HG03565 (cell line): ENCODE results near the gene TMUB1.

ENCODE experiments used
- ATAC-seq: cut with Tn5 transposase; IDR thresholded peaks from one replicate; pipeline ENCODE4 v1.9.1; 2021; ENCODE audit warnings: mild to moderate bottlenecking, moderate library complexity; ENCODE audit not compliant: unreplicated experiment

TMUB1 gene

GRCh38 chr7:151104411-151105235 is 21.3 kb upstream of the TMUB1 start:
- ATAC-seq, result no peak

DNA sequence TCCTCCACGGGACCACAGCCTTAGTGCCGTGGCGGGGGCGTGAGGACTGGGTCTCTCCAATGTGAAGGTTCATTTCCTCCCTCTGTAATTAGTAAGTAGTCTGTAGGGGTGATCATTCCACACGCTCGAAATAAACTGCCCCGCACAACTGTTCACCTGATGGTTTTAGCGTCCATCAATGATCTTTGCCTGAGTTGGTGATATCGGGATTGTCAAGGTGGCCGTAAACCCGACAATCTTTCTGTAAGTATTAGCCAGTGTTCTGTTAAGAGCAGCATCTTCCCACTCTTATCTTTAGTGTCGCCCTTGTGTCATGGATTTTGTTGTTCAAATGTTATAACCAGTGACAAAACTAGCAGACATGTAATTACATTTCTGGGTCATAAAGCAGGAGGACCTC is 20.7 kb upstream of the TMUB1 start:
- no peak for ATAC-seq

GRCh38 chr7:151102991-151103390 is 19.7 kb upstream of the TMUB1 start:
- no peak for ATAC-seq

GRCh38 chr7:151101621-151102396 is 18.5 kb upstream of the TMUB1 start:
- ATAC-seq, result no peak

DNA sequence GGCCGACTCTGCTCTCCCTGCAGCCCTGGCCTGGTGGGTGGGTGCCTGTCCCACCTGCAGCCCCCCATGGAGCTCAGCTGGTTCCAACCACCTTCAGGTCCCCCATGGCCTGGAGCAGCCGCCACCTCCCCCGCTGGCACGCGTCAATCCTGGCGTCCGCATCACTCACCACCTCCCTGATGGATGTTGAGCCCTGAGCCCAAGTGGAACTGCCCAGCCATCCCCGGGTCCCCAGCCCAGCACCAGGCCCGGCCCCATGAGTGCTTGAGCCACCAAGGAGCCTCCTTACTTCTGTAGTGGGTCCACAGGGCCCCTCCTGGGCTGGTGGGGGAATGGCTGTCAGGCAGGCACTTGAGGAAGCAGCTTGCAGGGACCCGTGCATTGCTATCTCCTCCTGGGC is 17.6 kb upstream of the TMUB1 start:
- ATAC-seq, result no peak

DNA sequence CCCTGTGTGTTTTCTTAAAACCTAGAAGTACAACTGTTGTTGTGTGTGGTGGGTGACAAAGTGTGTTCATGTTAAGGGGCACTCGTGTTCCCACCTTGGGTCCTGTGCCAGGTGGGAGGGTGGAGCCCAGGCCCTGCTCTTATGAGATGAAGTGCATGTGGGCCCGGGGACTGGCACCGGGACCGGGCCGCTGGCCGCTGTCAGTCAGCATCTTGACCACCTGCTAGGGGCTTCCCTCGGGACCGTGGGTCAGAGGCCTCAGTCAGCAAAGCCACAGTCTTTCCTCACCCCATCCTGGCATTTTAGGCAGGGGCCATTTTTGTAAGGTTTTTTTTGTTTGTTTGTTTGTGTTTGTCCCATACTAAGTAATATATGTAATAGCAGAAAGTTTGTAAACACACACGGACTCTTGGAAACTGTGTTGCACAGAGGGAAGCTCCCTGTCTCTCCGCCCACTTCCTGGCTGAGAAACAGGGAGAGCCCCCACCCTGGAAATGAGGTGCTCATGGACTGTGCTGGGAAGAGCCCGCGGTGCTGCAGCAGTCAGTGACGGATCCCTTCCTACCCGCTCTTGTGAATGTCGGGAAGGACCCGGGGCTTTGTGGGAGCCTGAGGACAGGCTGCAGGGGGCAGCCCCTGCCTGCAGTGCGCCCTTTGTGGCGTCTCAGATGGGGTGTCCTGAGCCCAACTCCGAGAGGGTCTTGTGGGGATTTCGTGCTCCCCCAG is 16.4 kb upstream of the TMUB1 start:
- ATAC-seq, result no peak

- ATAC-seq, result no peak
These were observed 12.7 kb upstream of the TMUB1 start for GRCh38 chr7:151095828-151096475.

GRCh38 chr7:151095123-151095797 is 12.0 kb upstream of the TMUB1 start:
- no peak for ATAC-seq

DNA sequence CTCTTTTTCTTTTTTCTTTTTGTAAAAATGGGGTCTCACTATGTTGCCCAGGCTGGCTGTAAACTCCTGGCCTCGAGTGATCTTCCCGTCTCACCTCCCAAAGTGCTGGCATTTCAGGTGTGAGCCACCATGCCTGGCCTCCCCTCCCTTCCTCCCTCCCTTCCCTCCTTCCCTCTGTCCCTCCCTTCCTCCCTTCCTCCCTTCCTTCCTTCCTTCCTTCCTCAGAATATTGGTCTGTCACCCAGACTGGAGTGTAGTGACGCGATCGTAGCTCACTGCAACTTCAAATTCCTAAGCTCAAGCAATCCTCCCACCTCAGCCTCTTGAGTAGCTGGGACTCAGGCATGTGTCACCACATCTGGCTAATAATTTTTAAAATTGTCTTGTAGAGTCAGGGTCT is 11.4 kb upstream of the TMUB1 start:
- no peak for ATAC-seq

- ATAC-seq, result no peak
These were observed 10.5 kb upstream of the TMUB1 start for GRCh38 chr7:151093748-151094147.

DNA sequence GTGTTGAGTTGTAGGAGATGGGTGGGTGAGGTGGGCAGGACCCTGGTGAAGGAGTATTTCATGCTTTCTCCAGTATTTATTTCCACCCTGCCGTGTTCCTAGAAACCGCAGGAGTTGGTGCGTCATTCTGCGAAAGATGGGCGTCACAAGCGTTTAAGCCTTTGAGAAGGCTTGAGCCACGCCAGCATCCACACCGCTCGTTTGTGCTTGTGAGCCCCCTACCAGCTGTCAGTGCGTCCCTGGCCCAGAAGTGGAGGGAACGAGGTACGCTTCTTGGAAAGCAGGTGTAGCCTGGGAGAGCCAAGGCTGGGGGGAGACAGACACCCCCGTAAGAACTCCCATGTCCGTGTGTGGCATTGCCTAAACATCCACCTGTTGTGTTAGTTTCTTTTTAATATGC is 8.7 kb upstream of the TMUB1 start:
- no peak for ATAC-seq

DNA sequence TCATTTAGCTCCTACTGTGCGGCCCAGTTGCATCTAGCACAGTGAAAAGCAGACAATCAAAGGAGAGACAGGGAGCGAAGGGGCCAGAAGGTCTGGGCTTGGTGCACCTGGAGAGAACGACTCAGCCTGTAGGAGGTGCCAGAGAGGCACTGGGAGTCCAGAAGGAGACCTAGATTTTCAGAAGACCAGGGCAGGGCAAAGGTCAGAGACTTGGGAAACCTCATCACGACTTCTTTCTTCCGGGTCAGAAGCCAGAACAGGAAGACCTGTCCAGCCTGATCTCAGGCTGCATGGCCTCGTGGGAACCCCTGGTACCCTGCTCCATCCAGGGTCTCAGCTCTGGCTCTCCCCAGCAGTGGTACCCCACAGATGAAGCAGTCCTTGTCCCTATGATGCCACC is 8.1 kb upstream of the TMUB1 start:
- no peak for ATAC-seq

GRCh38 chr7:151091003-151091402 is 7.7 kb upstream of the TMUB1 start:
- ATAC-seq, result no peak

- no peak for ATAC-seq
These were observed 6.8 kb upstream of the TMUB1 start for GRCh38 chr7:151089893-151090730.

DNA sequence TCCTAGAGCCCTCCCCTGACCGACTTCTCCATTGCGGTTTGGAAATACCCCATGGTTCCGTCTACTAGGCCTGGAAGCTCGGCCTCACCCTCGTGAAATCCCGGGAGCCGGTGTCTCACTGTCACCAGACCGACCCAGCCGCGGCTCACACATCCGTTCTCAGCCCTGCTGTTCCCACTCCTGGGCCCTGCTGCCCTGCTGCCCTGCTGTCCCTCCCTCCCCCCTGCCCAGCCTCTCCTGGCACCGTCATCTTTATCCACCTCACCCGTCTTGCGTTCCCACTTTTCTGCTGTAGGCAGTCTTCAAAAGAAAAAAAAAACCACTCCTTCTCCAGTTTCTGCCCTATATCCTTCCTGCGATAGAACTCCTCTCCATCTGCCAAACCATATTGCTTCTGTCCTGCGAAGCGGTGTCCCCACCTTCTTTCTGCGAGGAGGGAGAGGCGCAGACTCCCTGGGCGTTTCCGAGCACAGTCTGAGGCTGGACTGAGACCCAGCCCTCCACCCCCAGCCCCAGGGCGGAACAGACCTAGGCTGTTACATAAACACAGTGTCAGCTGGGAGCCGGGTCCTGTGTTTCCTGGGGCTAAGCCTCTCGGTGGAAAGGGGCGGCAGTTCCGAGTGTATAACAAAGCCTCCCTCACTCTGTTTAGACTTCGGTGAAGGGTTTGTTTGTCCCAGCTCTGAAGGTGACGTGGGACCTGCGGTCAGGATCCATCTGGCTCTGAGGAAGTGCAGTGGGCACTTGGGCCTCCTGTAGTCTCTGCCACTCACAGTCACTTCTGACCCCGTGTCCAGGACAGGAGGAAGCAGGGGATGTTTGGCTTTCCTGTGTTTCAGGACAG is 5.8 kb upstream of the TMUB1 start:
- no peak for ATAC-seq

DNA sequence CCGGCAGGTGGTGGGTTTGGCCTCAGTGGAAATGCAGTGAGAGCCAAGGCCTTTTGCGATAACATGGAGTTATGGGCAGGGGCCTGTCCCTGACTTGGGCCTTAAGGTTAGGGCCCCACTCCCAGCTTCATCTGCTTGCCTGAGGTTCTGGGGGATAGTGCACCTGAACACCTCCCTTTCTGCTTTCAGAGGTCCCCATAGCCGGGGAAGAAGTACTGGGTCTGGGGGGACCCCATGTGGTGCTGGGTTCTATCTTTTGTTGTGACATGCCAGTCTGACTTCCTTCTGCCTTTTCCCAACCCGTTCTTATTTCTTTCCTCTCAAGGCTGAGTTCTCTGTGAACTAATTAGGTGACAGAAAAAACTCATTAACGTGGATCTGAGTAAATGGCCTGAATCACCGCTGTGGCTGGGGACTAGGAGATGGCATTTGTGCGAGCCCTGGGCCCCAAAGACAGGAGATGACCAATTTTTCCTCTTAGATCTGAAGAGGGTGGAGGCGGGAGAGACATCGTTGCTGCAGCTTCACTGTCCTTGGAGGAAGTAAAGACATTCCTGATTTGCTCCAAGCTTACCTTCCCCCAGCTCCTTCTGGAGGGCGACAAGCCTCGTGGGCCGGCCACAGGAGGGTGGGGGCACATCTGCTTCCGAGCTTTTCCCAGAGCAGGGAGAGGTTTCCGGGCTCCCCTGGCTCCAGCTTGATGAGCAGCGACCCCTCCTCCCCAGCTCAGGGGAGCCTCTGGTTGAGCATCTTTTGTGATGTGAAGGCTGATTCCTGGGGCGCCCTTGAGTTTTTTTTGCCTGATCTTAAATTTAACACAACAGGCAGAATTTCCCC is 4.9 kb upstream of the TMUB1 start:
- no peak for ATAC-seq

GRCh38 chr7:151087245-151088018 is 4.1 kb upstream of the TMUB1 start:
- no peak for ATAC-seq
